ENCODE data around the gene GLG1.

- TF ChIP-seq, protein P1, sequence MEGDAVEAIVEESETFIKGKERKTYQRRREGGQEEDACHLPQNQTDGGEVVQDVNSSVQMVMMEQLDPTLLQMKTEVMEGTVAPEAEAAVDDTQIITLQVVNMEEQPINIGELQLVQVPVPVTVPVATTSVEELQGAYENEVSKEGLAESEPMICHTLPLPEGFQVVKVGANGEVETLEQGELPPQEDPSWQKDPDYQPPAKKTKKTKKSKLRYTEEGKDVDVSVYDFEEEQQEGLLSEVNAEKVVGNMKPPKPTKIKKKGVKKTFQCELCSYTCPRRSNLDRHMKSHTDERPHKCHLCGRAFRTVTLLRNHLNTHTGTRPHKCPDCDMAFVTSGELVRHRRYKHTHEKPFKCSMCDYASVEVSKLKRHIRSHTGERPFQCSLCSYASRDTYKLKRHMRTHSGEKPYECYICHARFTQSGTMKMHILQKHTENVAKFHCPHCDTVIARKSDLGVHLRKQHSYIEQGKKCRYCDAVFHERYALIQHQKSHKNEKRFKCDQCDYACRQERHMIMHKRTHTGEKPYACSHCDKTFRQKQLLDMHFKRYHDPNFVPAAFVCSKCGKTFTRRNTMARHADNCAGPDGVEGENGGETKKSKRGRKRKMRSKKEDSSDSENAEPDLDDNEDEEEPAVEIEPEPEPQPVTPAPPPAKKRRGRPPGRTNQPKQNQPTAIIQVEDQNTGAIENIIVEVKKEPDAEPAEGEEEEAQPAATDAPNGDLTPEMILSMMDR (IDR thresholded peaks at IDR 0.05), result no peak
- no peak for TF ChIP-seq POLR2A (IDR thresholded peaks at IDR 0.05)
Observed at GRCh38 chr16:74455213-74455612, 151.7 kb downstream of the GLG1 start.

Measured in right lobe of liver (tissue), 4 donors.